Esophagus muscularis mucosa (tissue), 4 donors: ENCODE data around the gene NALCN.

ENCODE experiments used
- CTCF ChIP-seq, 3 experiments: fragments of 200-600 bp in 2 of 3; fragments of 450-650 bp in 1 of 3; sonication (generic) in 2 of 3; IDR thresholded peaks; one replicate each; pipeline ENCODE4 v1.5.1; 2017 to 2019; ENCODE audit warnings: antibody characterized with exemption in 3 of 3, mild to moderate bottlenecking in 2 of 3, moderate library complexity in 1 of 3
- EP300 ChIP-seq: sonication (generic); formaldehyde crosslinking; IDR thresholded peaks from one replicate; pipeline ENCODE4 v1.6.1; 2017; ENCODE audit warnings: antibody characterized with exemption
- POLR2A ChIP-seq: fragments of 450-650 bp; IDR thresholded peaks from one replicate; pipeline ENCODE4 v1.6.1; 2017; ENCODE audit warnings: antibody characterized with exemption, moderate library complexity, mild to moderate bottlenecking, low read depth

- TF ChIP-seq CTCF (IDR thresholded peaks at IDR 0.05) (no peak), POLR2A (no peak), EP300 (no peak)
Observed at GRCh38 chr13:101354895-101355294, 61.4 kb downstream of the NALCN start.
